HG03103 (cell line): ENCODE results near the gene PEX3.

Source experiments
- ATAC-seq: cut with Tn5 transposase; IDR thresholded peaks from one replicate; pipeline ENCODE4 v1.9.1; 2021; ENCODE audit warnings: low read depth; ENCODE audit not compliant: unreplicated experiment

The PEX3 gene

DNA sequence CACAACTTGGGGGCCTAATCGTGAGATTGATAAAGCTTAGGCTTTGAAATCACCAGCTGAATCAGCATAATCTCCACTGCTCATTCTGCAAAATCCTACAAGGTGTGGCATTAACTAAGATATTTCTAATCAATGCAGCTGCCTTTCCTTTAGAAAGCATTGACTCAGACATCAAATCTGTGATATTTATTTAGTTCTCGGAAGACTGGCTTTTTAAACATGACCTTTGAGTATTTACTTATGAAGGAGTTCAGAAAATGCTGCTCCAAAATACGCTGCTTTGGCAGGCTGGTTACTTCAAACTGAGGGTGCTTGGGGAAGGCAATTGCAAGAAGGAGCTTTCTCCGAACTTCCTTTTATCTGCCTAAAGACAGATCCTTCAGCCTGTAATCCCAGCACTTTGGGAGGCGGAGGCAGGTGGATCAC, 84.6 kb downstream of the PEX3 start:
- no peak for ATAC-seq

DNA sequence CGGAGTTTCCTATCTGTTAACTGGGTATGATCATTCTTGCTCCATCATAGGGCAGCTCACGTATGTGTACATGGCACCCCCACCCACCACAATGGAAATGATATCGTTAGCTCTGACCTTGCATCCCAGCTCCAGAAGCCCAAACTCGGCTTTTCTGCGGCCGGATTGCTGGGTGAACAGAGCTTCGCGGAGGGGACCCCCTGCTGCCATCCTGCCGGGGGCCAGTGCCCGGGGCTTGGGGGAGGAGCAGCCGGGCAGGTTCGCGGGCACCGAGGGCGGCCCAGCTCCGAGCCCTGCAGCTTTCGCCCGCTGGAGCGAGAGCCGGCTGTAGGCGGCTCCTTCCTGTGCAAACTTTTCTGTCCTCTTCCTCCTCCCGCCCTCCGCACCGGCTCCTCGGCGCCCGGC, 85.9 kb downstream of the PEX3 start:
- peak; percentile 51 for ATAC-seq

DNA sequence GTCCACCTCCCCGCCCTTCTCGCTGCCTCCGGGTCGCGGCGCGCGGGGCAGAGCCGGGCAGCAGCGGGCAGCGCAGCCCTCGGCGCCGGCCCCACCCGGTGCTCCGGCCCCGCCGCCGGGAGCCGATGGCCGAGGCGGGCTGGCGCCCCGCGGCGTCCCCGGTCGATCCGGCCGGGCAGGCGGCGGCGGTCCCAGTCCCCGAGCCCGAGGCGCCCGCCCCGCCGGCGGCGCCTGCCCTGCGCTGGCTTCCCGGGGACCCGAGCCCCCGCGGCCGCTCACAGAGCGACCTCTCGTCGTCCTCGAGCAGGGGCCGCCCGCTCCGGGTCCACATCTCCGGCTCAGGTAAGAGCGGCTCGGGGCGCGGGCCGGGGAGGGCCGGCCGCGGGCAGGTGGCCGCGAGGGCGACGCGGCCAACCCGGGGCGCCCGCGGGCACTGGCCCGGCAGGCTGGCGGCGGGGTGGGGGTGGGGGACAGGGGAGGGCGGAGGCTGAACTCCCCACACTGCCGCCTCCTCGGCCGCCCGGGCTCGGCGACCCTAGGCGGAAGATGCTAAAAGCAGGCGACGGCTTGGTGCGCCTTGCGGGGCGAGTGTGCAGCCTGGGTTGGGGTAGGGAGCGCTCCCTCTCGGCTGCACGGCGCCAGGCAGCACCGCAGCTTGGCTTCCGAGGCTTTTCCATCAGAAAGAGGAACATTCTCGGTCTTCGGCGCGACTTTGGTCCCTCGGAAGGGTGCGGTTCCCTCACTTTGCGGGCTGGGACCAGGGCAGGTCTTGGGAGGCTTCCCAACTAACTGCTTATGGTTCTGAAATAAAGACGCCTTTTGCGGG, 86.5 kb downstream of the PEX3 start:
- ATAC-seq = peak; percentile 49

DNA sequence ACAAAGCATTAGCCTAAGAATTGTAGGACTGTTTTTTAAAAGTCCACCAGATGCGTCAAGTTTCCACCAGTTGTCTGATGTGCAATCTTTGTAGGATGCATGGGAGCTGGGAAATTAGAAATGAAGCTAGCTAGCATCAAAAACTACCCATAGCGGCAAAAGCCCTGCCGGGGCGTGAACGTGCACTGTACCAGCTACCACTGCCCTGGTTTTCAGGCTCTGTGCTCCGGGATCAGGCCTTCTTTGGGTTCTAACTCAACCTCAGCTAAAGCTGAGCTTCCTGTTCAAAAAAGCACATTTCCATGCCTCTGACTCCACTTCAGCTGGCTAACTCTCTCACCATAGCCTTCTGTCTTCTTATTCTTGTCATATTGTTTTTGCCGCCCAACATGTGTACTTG, 87.8 kb downstream of the PEX3 start:
- no peak for ATAC-seq

DNA sequence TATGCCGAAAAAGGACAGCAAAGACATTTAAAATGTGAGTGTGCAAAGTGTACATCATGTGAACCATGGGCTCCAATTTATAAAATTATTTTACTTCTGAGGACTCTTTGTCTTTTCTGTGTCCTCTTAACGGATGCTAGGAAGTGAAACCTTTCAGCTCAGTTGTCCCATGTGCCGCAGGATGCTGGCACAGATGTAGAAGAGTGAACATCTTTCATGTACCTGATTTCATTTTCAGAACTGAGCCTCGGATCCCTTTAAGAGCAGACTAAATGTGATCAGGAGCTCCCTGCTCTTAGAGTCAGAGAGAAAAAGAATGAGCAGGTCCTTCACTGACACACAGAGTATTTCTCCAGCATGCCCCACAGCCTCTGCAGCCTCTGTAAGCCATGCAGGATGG, 88.5 kb downstream of the PEX3 start:
- ATAC-seq = no peak

GRCh38 chr6:143539734-143540133, 89.1 kb downstream of the PEX3 start:
- no peak for ATAC-seq

GRCh38 chr6:143540192-143540591, 89.6 kb downstream of the PEX3 start:
- no peak for ATAC-seq
